Uterus (tissue), 2 donors: Measurements from ENCODE around the gene HOOK2.

Source experiments
- CTCF ChIP-seq, 4 experiments: fragments of 200-600 bp in 2 of 4; fragments of 450-650 bp in 2 of 4; sonication (generic) in 2 of 4; IDR thresholded peaks; one replicate each; pipeline ENCODE4 v1.5.1; 2016 to 2019; ENCODE audit warnings: antibody characterized with exemption in 4 of 4, mild to moderate bottlenecking in 2 of 4, moderate library complexity in 1 of 4
- POLR2A ChIP-seq, 2 donors: fragments of 450-650 bp; IDR thresholded peaks; one replicate each; pipeline ENCODE4 v1.6.1; 2016; ENCODE audit warnings: antibody characterized with exemption in 2 of 2, mild to moderate bottlenecking in 1 of 2, moderate library complexity in 1 of 2

DNA sequence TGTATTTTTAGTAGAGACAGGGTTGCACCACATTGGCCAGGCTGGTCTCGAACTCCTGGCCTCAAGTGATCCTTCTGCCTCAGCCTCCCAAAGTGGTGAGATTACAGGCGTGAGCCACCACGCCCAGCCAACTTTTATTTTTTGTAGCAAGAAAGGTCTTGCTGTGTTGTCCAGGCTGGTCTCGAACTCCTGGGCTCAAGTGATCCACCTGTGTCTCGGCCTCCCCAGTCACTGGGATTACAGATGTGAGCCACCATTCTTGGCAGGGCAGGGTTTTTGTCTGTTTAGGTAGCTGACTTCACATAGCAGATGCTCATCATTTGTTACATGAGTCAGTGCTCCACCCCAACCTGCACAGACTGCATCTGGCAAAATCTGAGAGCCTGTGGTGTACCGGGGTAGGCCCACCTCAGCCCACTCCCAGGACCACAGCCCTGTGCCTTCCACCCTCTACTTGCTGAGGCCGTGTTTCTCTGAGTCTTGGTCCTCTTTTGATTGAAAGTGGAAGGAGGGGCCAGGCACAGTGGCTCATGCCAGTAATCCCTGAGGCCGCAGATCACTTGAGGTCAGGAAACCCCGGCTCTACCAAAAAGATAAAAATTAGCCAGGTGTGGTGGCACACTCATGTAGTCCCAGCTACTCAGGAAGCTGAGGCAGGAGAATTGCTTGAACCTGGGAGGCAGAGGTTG is 47.5 kb downstream of the HOOK2 start:
- TF ChIP-seq CTCF (IDR thresholded peaks at IDR 0.05) (no peak), POLR2A (IDR thresholded peaks at IDR 0.05) (no peak)
